Lower leg skin (tissue), 4 donors: Measurements from ENCODE around the gene DLGAP1. TPM values are rescaled to one million over a fixed set of nuclear protein-coding genes. Genes with fewer than 3 reads are reported as not detected.

Experiments used
- DNase-seq, 2 donors: peaks; one replicate each; pipeline ENCODE4 v3.0.0-alpha.2; 2019; ENCODE audit warnings: low spot score in 2 of 2
- H3K4me3 ChIP-seq: fragments of 200-600 bp; sonication (generic); 2 replicates; pipeline ENCODE4 v1.5.1; 2017; ENCODE audit warnings: mild to moderate bottlenecking, low read depth; ENCODE audit not compliant: poor library complexity, severe bottlenecking
- POLR2A ChIP-seq, 2 donors: fragments of 450-650 bp; IDR thresholded peaks; one replicate each; pipeline ENCODE4 v1.6.1; 2016 to 2017; ENCODE audit warnings: antibody characterized with exemption in 2 of 2, mild to moderate bottlenecking in 1 of 2, moderate library complexity in 1 of 2
- WGBS, 2 donors: methylation state at CpG; one replicate each; pipeline ENCODE4 v1.1.5; 2018; 5-methylcytosine and 5-hydroxymethylcytosine counted together
- intact Hi-C: fragments of 100-400 bp; cut with DNase I; formaldehyde crosslinking; loops from one replicate; pipeline ENCODE4 v1.15.0; 2023; ENCODE audit warnings: low total_unique reads
- total RNA-seq, 4 donors: library from RNA; depleted of rRNA; stranded (reverse); fragments of >200 nt; gene quantifications; one replicate each; pipeline ENCODE4 v1.1.0, GENCODE V29; 2016
- TF ChIP-seq, protein P1 (sequence below), 3 donors: fragments of 450-650 bp; IDR thresholded peaks; one replicate each; pipeline ENCODE4 v1.5.1; 2016; ENCODE audit warnings: antibody characterized with exemption in 3 of 3, mild to moderate bottlenecking in 3 of 3, moderate library complexity in 2 of 3

DLGAP1 gene
- total RNA-seq, 4 donors from 2014 or later = 0.34 to 1.3 (median 0.82) TPM

DNA sequence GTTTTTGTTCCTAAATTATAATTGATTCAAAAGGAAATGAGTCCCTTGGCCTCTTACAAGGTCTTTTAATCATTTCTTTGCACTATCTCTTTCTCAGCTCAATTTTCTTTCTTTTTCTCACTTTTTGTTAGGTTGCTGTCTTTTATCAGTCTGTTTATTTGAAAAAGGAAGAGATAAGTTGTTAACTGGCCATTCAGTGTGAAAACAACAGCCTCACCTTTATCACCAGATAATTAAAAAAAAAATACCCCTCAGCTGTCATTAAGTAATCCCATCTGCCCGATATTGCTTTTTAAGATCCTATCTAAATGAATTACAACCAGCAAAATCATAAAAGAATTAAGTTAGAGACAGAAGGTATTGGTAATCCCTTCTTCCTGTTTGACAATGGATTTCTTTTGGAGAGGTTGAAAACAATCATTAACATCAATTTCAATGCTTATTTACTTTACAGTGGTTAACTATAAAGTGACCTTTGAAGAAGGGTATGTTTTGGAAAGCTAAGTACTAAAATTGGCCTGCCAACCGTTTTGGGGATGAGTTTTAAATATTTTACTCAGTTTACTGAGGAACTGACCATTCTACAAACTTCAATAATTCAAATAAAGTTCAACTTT is 900.2 kb downstream of the DLGAP1 start:
- TF ChIP-seq POLR2A (IDR thresholded peaks at IDR 0.05) = no peak
- TF ChIP-seq, protein P1, sequence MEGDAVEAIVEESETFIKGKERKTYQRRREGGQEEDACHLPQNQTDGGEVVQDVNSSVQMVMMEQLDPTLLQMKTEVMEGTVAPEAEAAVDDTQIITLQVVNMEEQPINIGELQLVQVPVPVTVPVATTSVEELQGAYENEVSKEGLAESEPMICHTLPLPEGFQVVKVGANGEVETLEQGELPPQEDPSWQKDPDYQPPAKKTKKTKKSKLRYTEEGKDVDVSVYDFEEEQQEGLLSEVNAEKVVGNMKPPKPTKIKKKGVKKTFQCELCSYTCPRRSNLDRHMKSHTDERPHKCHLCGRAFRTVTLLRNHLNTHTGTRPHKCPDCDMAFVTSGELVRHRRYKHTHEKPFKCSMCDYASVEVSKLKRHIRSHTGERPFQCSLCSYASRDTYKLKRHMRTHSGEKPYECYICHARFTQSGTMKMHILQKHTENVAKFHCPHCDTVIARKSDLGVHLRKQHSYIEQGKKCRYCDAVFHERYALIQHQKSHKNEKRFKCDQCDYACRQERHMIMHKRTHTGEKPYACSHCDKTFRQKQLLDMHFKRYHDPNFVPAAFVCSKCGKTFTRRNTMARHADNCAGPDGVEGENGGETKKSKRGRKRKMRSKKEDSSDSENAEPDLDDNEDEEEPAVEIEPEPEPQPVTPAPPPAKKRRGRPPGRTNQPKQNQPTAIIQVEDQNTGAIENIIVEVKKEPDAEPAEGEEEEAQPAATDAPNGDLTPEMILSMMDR (IDR thresholded peaks at IDR 0.05) = no peak
- intact Hi-C loops = no loop called here
- H3K4me3 ChIP-seq = no peak overlapping the region
- DNase-seq = no peak
- 60 to 66% methylated on average over 2 of the region's 2 CpGs for WGBS, 2 donors

DNA sequence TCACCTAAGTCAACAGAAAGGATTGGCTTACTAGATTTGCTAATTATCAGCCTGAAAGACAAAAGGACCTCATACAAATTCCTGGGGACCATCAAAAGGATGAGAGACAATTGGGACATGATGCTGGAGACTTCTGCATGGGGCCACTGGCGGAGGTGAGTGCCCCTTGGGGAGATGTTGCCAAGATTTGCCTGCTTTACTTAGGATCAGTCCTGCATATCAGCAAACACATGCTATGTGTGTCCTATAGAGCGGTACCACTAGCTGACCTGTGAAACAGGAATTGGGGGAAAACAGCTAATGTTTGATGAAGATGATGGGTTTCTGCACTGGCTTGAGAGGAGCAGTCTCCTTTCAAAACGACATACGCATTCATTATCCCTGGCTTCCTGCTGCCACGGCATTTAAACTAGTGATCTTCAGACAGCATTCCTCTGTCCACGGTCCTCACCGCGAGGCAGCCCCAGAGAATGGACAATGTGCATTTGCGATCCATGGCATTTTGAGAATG is 901.0 kb downstream of the DLGAP1 start:
- 79 to 82% methylated on average over 9 of the region's 9 CpGs for WGBS, 2 donors
- TF ChIP-seq, protein P1 (IDR thresholded peaks at IDR 0.05) = no peak
- no peak for TF ChIP-seq POLR2A (IDR thresholded peaks at IDR 0.05)
- intact Hi-C loops = no loop called here
- DNase-seq = no peak
- no peak overlapping the region for H3K4me3 ChIP-seq

DNA sequence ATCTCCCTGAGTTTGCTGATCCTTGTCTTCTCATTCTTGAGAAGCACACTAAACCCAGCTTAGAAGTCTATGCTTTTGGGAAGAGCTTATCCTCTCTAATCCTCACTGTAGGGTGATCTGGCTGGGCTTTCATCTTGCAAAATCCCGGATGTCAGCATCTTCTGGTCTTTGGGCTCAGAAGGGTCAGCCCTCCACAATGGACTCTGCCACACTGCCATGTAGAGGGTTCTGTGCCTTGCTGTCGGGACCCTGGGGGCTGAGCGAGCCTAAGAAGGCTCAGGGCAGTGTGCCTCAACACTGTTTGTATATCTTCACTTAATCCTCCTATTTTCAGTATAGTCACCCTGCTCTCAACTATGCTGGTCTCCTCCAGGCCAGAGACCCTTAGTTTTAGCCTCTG is 902.8 kb downstream of the DLGAP1 start:
- no peak for DNase-seq
- intact Hi-C loops = no loop called here
- WGBS, 2 donors = 91 to 92% methylated on average over 3 of the region's 3 CpGs
- no peak overlapping the region for H3K4me3 ChIP-seq
- TF ChIP-seq POLR2A (IDR thresholded peaks at IDR 0.05) = no peak
- TF ChIP-seq, protein P1 (IDR thresholded peaks at IDR 0.05) = no peak

DNA sequence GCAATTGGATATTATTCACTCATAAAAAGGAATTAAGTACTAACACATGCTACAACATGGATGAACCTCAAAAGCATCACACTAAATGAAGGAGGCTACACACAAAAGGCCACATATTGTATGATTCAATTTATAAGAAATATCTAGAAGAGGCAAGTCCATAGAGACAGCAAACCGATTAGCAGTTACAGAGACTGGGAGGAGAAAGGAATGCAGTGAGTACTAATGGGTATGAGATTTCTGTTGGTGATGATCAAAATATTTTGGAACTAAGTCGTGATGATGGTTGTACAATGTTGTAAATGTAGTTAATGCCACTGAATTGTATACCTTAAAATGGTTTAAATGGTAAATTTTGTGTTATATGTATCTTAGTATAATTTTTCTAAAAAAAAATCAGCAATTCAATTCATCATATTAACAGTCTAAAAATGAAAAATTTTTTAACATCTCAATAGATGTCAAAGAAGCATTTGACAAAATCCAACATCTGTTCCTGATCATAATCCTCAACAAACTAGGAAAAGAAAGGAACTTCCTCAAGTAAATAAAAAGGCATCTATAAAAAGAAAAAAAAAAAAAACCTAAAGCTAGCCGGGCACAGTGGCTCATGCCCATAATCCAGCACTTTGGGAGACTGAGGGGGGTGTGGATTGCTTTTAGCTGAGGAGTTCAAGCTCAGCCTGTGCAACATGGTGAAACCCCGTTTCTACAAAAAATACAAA is 907.1 kb downstream of the DLGAP1 start:
- 60 to 63% methylated on average over 4 of the region's 4 CpGs for WGBS, 2 donors
- TF ChIP-seq POLR2A (IDR thresholded peaks at IDR 0.05) = no peak
- TF ChIP-seq, protein P1 (IDR thresholded peaks at IDR 0.05) = no peak
- intact Hi-C loops = no loop called here
- H3K4me3 ChIP-seq = no peak overlapping the region
- DNase-seq = no peak

DNA sequence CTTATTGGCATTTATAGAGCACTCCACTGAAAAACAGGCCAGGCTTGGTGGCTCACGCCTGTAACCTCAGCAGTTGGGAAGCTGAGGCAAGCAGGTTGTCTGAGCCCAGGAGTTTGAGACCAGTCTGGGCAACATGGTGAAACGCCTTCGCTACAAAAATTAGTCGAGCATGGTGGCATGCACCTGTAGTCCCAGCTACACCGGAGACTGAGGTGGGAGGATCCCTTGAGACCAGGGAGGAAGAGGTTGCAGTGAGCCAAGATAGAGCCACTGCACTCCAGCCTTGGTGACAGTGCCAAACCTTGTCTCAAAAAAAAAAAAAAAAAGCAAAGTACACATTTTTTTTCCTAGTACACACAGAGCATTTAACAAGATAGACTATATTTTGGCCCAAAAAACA is 909.0 kb downstream of the DLGAP1 start:
- no peak for DNase-seq
- no peak overlapping the region for H3K4me3 ChIP-seq
- 90 to 94% methylated on average over 5 of the region's 5 CpGs for WGBS, 2 donors
- TF ChIP-seq, protein P1 (IDR thresholded peaks at IDR 0.05) = no peak
- no peak for TF ChIP-seq POLR2A (IDR thresholded peaks at IDR 0.05)
- intact Hi-C loops = no loop called here
